ENCODE results near the gene RETREG1. TPM values are rescaled to one million over a fixed set of nuclear protein-coding genes. Genes with fewer than 3 reads are reported as not detected.
A peak's percentile ranks its signal among the peaks of the same experiment; 100 is the strongest.

Gene RETREG1
- total RNA-seq, 4 donors from 2014 or later, result 22.5 to 73.3 (median 43.6) TPM

GRCh38 chr5:16585041-16585667 is 31.6 kb downstream of the RETREG1 start:
- no peak for DNase-seq (ENCODE audit: low spot score)
- no peak for TF ChIP-seq CTCF (IDR thresholded peaks at IDR 0.05)
- peak; percentile 42 for ATAC-seq (ENCODE audit: low FRiP score)

- ATAC-seq (ENCODE audit: low FRiP score) (no peak), DNase-seq (ENCODE audit: low spot score) (no peak)
- no peak for TF ChIP-seq CTCF (IDR thresholded peaks at IDR 0.05)
Measured at GRCh38 chr5:16582081-16582480, 34.7 kb downstream of the RETREG1 start.

GRCh38 chr5:16580382-16580781 is 36.4 kb downstream of the RETREG1 start:
- ATAC-seq (ENCODE audit: low FRiP score) (peak; percentile 66), DNase-seq (ENCODE audit: low spot score) (no peak)
- no peak for TF ChIP-seq CTCF (IDR thresholded peaks at IDR 0.05)

- no peak for ATAC-seq (ENCODE audit: low FRiP score)
Measured at GRCh38 chr5:16579142-16579847, 37.5 kb downstream of the RETREG1 start.

GRCh38 chr5:16578474-16578883 is 38.3 kb downstream of the RETREG1 start:
- ATAC-seq (ENCODE audit: low FRiP score) (no peak), DNase-seq (ENCODE audit: low spot score) (no peak)
- no peak for TF ChIP-seq CTCF (IDR thresholded peaks at IDR 0.05)

More at GRCh38 chr5:16579142-16579847, 37.5 kb downstream of the RETREG1 start:
- no peak for DNase-seq (ENCODE audit: low spot score)
- TF ChIP-seq CTCF (IDR thresholded peaks at IDR 0.05), result no peak

- ATAC-seq (ENCODE audit: low FRiP score), result no peak
- no peak for TF ChIP-seq CTCF (IDR thresholded peaks at IDR 0.05)
Measured at GRCh38 chr5:16577677-16578076, 39.1 kb downstream of the RETREG1 start.

More at GRCh38 chr5:16577677-16578076, 39.1 kb downstream of the RETREG1 start:
- no peak for DNase-seq (ENCODE audit: low spot score)

Measured in omental fat pad (tissue), 4 donors.